H9 (cell line): Measurements from ENCODE around the gene IL1RAPL1. TPM values are rescaled to one million over a fixed set of nuclear protein-coding genes. Genes with fewer than 3 reads are reported as not detected.

Source experiments
- DNase-seq: peaks from one replicate; pipeline ENCODE4 v3.0.0-alpha.2; 2017
- H2AFZ ChIP-seq: one replicate; pipeline ENCODE4 v1.6.1; 2013; ENCODE audit warnings: mild to moderate bottlenecking, low read length, control low read depth, moderate library complexity
- H2AK5ac ChIP-seq: 2 replicates; pipeline ENCODE4 v1.6.1; 2013; ENCODE audit warnings: low read length, control low read depth, mixed read lengths; ENCODE audit not compliant: insufficient read length
- H2BK120ac ChIP-seq: one replicate; pipeline ENCODE4 v1.6.1; 2013; ENCODE audit warnings: low read depth, mild to moderate bottlenecking, low read length, control low read depth, inconsistent platforms; ENCODE audit not compliant: poor library complexity, severe bottlenecking
- H2BK12ac ChIP-seq: 2 replicates; pipeline ENCODE4 v1.6.1; 2013; ENCODE audit warnings: low read length, control low read depth, mixed read lengths, low read depth; ENCODE audit not compliant: insufficient read length
- H2BK15ac ChIP-seq: 2 replicates; pipeline ENCODE4 v1.6.1; 2013; ENCODE audit warnings: low read depth, low read length, control low read depth
- H2BK20ac ChIP-seq: one replicate; pipeline ENCODE4 v1.6.1; 2013; ENCODE audit warnings: low read depth, mild to moderate bottlenecking, low read length, control low read depth, inconsistent platforms; ENCODE audit not compliant: poor library complexity, severe bottlenecking
- H2BK5ac ChIP-seq: 2 replicates; pipeline ENCODE4 v1.6.1; 2013; ENCODE audit warnings: low read length, control low read depth, mixed read lengths; ENCODE audit not compliant: insufficient read length
- H3K14ac ChIP-seq: 2 replicates; pipeline ENCODE4 v1.6.1; 2013; ENCODE audit warnings: low read length, control low read depth; ENCODE audit not compliant: insufficient read depth
- H3K18ac ChIP-seq: 2 replicates; pipeline ENCODE4 v1.6.1; 2013; ENCODE audit warnings: low read depth, mild to moderate bottlenecking, mixed read lengths, low read length, control low read depth; ENCODE audit not compliant: insufficient read length
- H3K23ac ChIP-seq: 2 replicates; pipeline ENCODE4 v1.6.1; 2013; ENCODE audit warnings: low read length, control low read depth, mixed read lengths, low read depth; ENCODE audit not compliant: insufficient read length
- H3K23me2 ChIP-seq: 2 replicates; pipeline ENCODE4 v1.6.1; 2013; ENCODE audit warnings: low read depth, mild to moderate bottlenecking, mixed read lengths, low read length, control low read depth; ENCODE audit not compliant: insufficient read length, poor library complexity, severe bottlenecking
- H3K27ac ChIP-seq: 2 replicates; pipeline ENCODE4 v1.5.1; 2013; ENCODE audit warnings: low read length, control low read depth, mixed read lengths, low read depth; ENCODE audit not compliant: insufficient read length
- H3K27me3 ChIP-seq: 2 replicates; pipeline ENCODE4 v1.6.1; 2013; ENCODE audit warnings: low read length, control low read depth, inconsistent platforms; ENCODE audit not compliant: insufficient read depth
- H3K4ac ChIP-seq: 2 replicates; pipeline ENCODE4 v1.6.1; 2013; ENCODE audit warnings: low read depth, mild to moderate bottlenecking, control low read depth, inconsistent platforms, low read length, moderate library complexity
- H3K4me1 ChIP-seq: 2 replicates; pipeline ENCODE4 v1.6.1; 2013; ENCODE audit warnings: low read length, control low read depth, inconsistent platforms; ENCODE audit not compliant: insufficient read depth
- H3K4me2 ChIP-seq: 2 replicates; pipeline ENCODE4 v1.6.1; 2013; ENCODE audit warnings: low read length, control low read depth, mixed read lengths; ENCODE audit not compliant: insufficient read length, insufficient read depth
- H3K56ac ChIP-seq: 2 replicates; pipeline ENCODE4 v1.6.1; 2013; ENCODE audit warnings: low read depth, mild to moderate bottlenecking, mixed read lengths, low read length, control low read depth; ENCODE audit not compliant: insufficient read length
- H3K79me1 ChIP-seq: 2 replicates; pipeline ENCODE4 v1.6.1; 2013; ENCODE audit warnings: low read depth, mild to moderate bottlenecking, moderate library complexity, low read length, control low read depth, inconsistent platforms; ENCODE audit not compliant: insufficient read depth, poor library complexity, severe bottlenecking
- H3K79me2 ChIP-seq: 2 replicates; pipeline ENCODE4 v1.6.1; 2013; ENCODE audit warnings: low read length, control low read depth, inconsistent platforms; ENCODE audit not compliant: insufficient read depth
- H3K9ac ChIP-seq: 2 replicates; pipeline ENCODE4 v1.6.1; 2013; ENCODE audit warnings: low read length, control low read depth, mixed read lengths; ENCODE audit not compliant: insufficient read length; ENCODE audit errors: extremely low read depth
- H3K9me3 ChIP-seq: one replicate; pipeline ENCODE4 v1.6.1; 2013; ENCODE audit warnings: low read depth, low read length, inconsistent platforms; ENCODE audit not compliant: control insufficient read depth
- H3T11ph ChIP-seq: one replicate; pipeline ENCODE4 v1.6.1; 2013; ENCODE audit warnings: mild to moderate bottlenecking, low read length, control low read depth, inconsistent platforms
- H4K20me1 ChIP-seq: one replicate; pipeline ENCODE4 v1.6.1; 2013; ENCODE audit not compliant: control insufficient read depth, insufficient read length, insufficient read depth
- H4K5ac ChIP-seq: 2 replicates; pipeline ENCODE4 v1.6.1; 2013; ENCODE audit warnings: low read depth, mild to moderate bottlenecking, mixed read lengths, low read length, control low read depth; ENCODE audit not compliant: insufficient read length
- H4K8ac ChIP-seq: replicated peaks from 2 replicates; pipeline ENCODE4 v1.6.1; 2013; ENCODE audit warnings: low read length, control low read depth, mixed read lengths, low read depth; ENCODE audit not compliant: insufficient read length
- H4K91ac ChIP-seq: 2 replicates; pipeline ENCODE4 v1.6.1; 2013; ENCODE audit warnings: low read depth, mild to moderate bottlenecking, moderate library complexity, mixed read lengths, low read length, control low read depth; ENCODE audit not compliant: insufficient read length
- H3K27ac Mint-ChIP-seq, 3 experiments: 2 replicates in 2 of 3; 3 replicates in 1 of 3; pipeline ENCODE4 v1.8.0; 2020 to 2021; ENCODE audit warnings: mixed read lengths in 3 of 3, mild to moderate bottlenecking in 1 of 3, moderate library complexity in 1 of 3
- H3K27me3 Mint-ChIP-seq: 2 replicates; pipeline ENCODE4 v1.8.0; 2021; ENCODE audit warnings: low read depth, mild to moderate bottlenecking, moderate library complexity, mixed read lengths
- H3K36me3 Mint-ChIP-seq, 3 experiments: 2 replicates in 2 of 3; 3 replicates in 1 of 3; pipeline ENCODE4 v1.8.0; 2020 to 2021; ENCODE audit warnings: low read depth in 3 of 3, mixed read lengths in 3 of 3; ENCODE audit not compliant: insufficient read depth in 1 of 3
- H3K4me1 Mint-ChIP-seq, 2 experiments: 2 replicates each; pipeline ENCODE4 v1.8.0; 2020; ENCODE audit warnings: mixed read lengths in 2 of 2
- H3K4me3 Mint-ChIP-seq, 2 experiments: 2 replicates in 1 of 2; 3 replicates in 1 of 2; pipeline ENCODE4 v1.8.0; 2020 to 2021; ENCODE audit warnings: mild to moderate bottlenecking in 2 of 2, mixed read lengths in 2 of 2, moderate library complexity in 1 of 2
- H3K9me3 Mint-ChIP-seq, 2 experiments: 2 replicates in 1 of 2; 3 replicates in 1 of 2; pipeline ENCODE4 v1.8.0; 2020; ENCODE audit warnings: mild to moderate bottlenecking in 2 of 2, mixed read lengths in 2 of 2, moderate library complexity in 1 of 2
- CTCF ChIP-seq: fragments of 200-600 bp; sonication (generic); conservative IDR thresholded peaks from 3 replicates; pipeline ENCODE4 v1.8.0; 2021; ENCODE audit warnings: antibody characterized with exemption, mild to moderate bottlenecking
- WGBS: extraction: QIAGEN DNeasy Blood & Tissue Kit; methylation state at CpG from one replicate; pipeline ENCODE4 v1.1.7; 2013; ENCODE audit warnings: missing lambda C conversion rate, low lambda C conversion rate, mixed read lengths; ENCODE audit not compliant: insufficient read length; ENCODE audit errors: extremely low coverage; 5-methylcytosine and 5-hydroxymethylcytosine counted together
- total RNA-seq: library from RNA; stranded (reverse); gene quantifications from 2 replicates; pipeline ENCODE4 v1.2.1, GENCODE V29; 2021

IL1RAPL1 gene
- total RNA-seq, 1 experiment from 2014 or later: 0.31 TPM

GRCh38 chrX:29090811-29091210, 503.6 kb downstream of the IL1RAPL1 start:
- Histone ChIP-seq H3T11ph (no peak overlapping the region), H3K4ac (no peak overlapping the region), H2BK12ac (no peak overlapping the region), H3K18ac (no peak overlapping the region), H3K14ac (no peak overlapping the region), H4K5ac (no peak overlapping the region), H3K79me1 (no peaks in the 10 kb centered on the region), H2BK20ac (no peak overlapping the region), H3K23ac (no peak overlapping the region), H2AFZ (no peak overlapping the region), H3K27ac (no peak overlapping the region), H3K27me3 (no peaks in the 10 kb centered on the region), H4K20me1 (no peaks in the 10 kb centered on the region), H3K9me3 (no peaks in the 10 kb centered on the region), H3K56ac (no peak overlapping the region), H3K79me2 (no peaks in the 10 kb centered on the region), H2BK120ac (no peak overlapping the region), H3K4me2 (no peak overlapping the region), H4K91ac (no peak overlapping the region), H4K8ac (no peak overlapping the region), H2AK5ac (no peak overlapping the region), H3K4me1 (no peaks in the 10 kb centered on the region), H3K23me2 (no peaks in the 10 kb centered on the region), H3K9ac (no peak overlapping the region), H2BK15ac (no peak overlapping the region), H2BK5ac (no peak overlapping the region)
- no CpG with 5 or more reads among the region's 2 CpGs for WGBS
- Mint-ChIP-seq H3K27ac (no peak overlapping the region; a peak in 1 of 7 replicates), H3K4me3 (no peak overlapping the region), H3K9me3 (peaks cover 3 to 36% of the 10 kb centered on the region in 2 experiments; a peak in 4 of 5 replicates), H3K27me3 (no peaks in the 10 kb centered on the region), H3K4me1 (peaks cover 0 to 4% of the 10 kb centered on the region in 2 experiments; a peak in 1 of 4 replicates), H3K36me3 (no peaks in the 10 kb centered on the region)
- TF ChIP-seq CTCF: peak; percentile 78
- no peak for DNase-seq
